Measurements from ENCODE around the gene RBCK1.

Gene RBCK1

GRCh38 chr20:400454-401275 is 7.4 kb upstream of the RBCK1 start:
- no peak for DNase-seq

- no peak for DNase-seq
Measured at GRCh38 chr20:401682-402495, 6.2 kb upstream of the RBCK1 start.

GRCh38 chr20:402496-402885 is 5.6 kb upstream of the RBCK1 start:
- no peak for DNase-seq

DNA sequence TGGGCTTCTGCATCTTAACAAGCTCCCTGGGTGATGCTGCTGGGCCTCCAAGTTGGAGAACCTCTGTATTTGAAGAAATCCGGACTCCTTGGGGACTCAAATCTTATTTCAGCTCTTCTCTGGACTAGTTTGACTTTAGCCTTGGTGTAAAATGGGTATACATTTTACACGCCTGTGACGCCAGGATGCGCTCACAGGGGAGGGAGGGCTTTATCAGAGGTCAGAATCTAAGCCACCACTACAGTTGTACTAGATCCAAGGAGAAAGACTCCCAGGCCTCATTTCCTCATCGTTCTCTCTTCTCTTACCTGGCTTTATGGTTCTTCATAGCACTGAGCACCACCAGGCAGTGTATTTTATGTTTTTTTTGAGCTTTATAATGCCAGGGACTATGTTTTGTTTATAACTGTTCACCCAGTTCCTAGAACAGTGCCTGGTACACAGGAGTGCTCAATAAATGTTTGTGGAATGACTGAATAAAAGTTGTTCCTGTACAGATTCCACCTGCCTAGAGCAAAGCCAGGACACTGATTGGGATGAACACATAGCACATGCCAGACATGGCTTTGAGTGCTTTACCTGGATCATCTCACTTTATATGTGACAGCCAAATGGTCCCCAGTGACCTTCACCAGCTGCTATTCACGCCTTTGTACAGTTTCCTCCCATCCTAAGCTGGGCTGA is 5.1 kb upstream of the RBCK1 start:
- no peak for DNase-seq

GRCh38 chr20:403582-403957 is 4.5 kb upstream of the RBCK1 start:
- no peak for DNase-seq

GRCh38 chr20:404088-404487 is 4.0 kb upstream of the RBCK1 start:
- no peak for DNase-seq

- no peak for DNase-seq
Measured at GRCh38 chr20:406200-407132, 1.6 kb upstream of the RBCK1 start.

DNA sequence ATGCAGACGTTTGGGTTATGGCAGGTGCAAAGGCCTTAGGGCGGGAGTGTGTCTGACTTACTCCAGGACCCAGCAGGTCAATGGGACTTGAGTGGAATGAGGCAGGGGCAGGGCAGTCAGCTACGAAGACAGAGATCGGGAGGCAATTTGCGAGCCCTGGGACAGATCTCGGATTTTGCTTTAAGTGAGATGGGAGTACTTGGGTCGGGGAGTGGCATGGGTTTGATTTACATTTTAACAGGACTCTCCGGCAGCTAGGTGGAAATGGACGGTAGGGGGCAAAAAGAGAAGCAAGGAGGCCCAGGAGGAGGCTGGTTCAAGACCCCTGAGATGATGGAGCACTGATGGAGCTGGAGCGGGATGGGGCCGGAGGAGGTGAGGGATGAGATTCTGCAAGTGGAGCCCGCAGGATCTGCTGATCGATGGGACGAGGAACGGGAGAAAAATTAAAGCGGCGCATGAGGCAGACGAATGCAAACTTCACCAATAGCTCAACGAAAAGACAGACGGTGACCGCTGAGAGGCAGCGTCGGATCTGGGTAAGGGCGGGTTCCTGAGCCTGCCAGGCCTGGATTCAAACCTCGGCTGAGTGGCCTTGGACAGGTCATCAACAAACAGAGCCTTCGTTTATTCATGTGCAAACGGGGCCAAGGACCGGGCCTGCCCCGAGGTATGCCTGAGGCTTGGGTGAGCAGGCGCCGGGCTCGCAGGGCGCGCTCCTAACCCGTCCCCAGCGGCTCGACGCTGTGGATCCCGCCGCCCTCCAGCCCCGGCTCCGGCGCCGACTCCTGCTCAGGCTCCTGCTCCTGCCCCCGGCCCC is 756 bp upstream of the RBCK1 start:
- DNase-seq, result peak; percentile 92

- DNase-seq, result no peak
Measured at GRCh38 chr20:408843-409696, 971 bp downstream of the RBCK1 start.

- DNase-seq, result no peak
Measured at GRCh38 chr20:409697-410559, 1.8 kb downstream of the RBCK1 start.

DNA sequence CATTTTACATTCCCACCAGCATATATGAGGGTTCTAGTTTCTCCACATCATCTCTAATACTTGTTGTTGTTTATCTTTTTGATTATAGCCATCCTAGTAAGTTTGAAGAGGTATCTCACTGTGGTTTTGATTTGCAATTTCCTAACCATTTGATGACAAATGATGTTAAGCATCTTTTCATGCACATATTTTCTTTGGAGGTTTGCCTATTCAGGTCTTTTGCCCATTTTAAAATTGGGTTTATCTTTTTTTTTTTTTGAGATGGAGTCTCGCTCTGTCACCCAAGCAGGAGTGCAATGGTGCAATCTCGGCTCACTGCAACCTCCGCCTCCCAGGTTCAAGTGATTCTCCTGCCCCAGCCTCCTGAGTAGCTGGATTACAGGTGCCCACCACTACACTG is 4.0 kb downstream of the RBCK1 start:
- no peak for DNase-seq

DNA sequence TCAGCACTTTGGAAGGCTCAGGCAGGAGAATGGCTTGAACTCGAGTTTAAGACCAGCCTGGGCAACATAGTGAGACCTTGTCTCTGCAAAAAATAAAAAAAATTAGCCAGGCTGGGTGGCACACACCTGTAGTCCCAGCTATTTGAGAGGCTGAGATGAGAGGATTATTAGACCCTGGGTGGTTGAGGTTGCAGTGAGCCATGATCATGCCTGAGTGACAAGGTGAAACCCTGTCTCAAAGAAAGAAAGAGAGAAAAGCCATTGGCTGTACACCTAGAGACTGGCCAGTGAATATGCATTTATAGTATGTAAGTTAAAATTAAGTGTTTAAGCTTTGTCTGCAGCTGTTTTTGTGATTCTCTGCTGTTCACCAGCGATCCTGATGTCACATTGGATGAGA is 6.1 kb downstream of the RBCK1 start:
- DNase-seq, result no peak

DNA sequence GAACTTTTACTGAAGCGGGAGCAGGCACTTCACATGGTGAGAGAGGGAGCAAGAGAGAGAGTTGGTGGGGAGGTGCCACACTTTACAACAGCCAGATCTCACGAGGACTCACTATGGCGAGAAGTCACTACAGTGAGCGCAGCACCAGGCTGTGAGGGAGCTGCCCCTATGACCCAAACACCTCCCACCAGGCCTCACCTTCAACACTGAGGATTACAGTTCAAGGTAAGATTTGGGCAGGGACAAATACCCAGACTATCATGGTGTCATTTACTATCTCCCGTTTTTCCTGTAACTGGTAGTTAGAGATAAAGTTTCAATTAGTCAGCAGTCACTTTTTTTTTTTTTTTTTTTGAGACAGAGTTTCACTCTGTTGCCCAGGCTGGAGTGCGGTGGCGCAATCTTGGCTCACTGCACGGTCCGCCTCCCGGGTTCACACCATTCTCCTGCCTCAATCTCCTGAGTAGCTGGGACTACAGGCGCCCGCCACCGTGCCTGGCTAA is 7.8 kb downstream of the RBCK1 start:
- DNase-seq, result no peak

- no peak for DNase-seq
Measured at GRCh38 chr20:416950-417800, 9.1 kb downstream of the RBCK1 start.

- DNase-seq, result no peak
Measured at GRCh38 chr20:417801-418342, 9.8 kb downstream of the RBCK1 start.

- no peak for DNase-seq
Measured at GRCh38 chr20:418858-419365, 10.8 kb downstream of the RBCK1 start.

- no peak for DNase-seq
Measured at GRCh38 chr20:419556-420165, 11.6 kb downstream of the RBCK1 start.
